ENCODE results near the gene MITF.

- TF ChIP-seq POLR2AphosphoS5 (IDR thresholded peaks at IDR 0.05) (no peak), CTCF (IDR thresholded peaks at IDR 0.05) (no peak)
Observed at GRCh38 chr3:69787436-69788168, 48.3 kb downstream of the MITF start.

Measured in stomach (tissue), 4 donors.